ENCODE measurements around the gene MSH3.

GRCh38 chr5:80871541-80871961 is 217.1 kb downstream of the MSH3 start:
- no peak for TF ChIP-seq CTCF (IDR thresholded peaks at IDR 0.05)
- no peak for TF ChIP-seq POLR2A (IDR thresholded peaks at IDR 0.05)
